Astrocyte (in vitro differentiated cells and primary cell): ENCODE measurements around the gene INSYN2B. TPM values are rescaled to one million over a fixed set of nuclear protein-coding genes. Genes with fewer than 3 reads are reported as not detected.

Experiments
- DNase-seq: peaks from one replicate; pipeline ENCODE4 v3.0.0-alpha.2; 2010; ENCODE audit warnings: low read depth
- FAIRE-seq: peaks from 2 replicates; lab custom pipeline; 2011; peaks lifted over from hg19 to GRCh38; lab: Jason Lieb, UNC
- H2AFZ ChIP-seq: 2 replicates; pipeline ENCODE4 v1.6.0; 2012; ENCODE audit warnings: low read depth, low read length, inconsistent platforms
- H3K27ac ChIP-seq: 2 replicates; pipeline ENCODE4 v1.5.1; 2011; ENCODE audit warnings: low read depth, low read length, inconsistent platforms
- H3K27me3 ChIP-seq: 2 replicates; pipeline ENCODE4 v1.6.0; 2011; ENCODE audit warnings: low read length, inconsistent platforms; ENCODE audit not compliant: insufficient read depth
- H3K36me3 ChIP-seq: 2 replicates; pipeline ENCODE4 v1.5.1; 2011; ENCODE audit warnings: low read length, inconsistent platforms; ENCODE audit not compliant: insufficient read depth
- H3K4me1 ChIP-seq: 2 replicates; pipeline ENCODE4 v1.5.1; 2011; ENCODE audit warnings: low read length, inconsistent platforms; ENCODE audit not compliant: insufficient read depth
- H3K4me2 ChIP-seq: 2 replicates; pipeline ENCODE4 v1.6.0; 2012; ENCODE audit warnings: low read length, inconsistent platforms
- H3K4me3 ChIP-seq: 2 replicates; pipeline ENCODE4 v1.5.1; 2011; ENCODE audit warnings: low read depth, mild to moderate bottlenecking, low read length, inconsistent platforms; ENCODE audit not compliant: insufficient read depth
- H3K79me2 ChIP-seq: 2 replicates; pipeline ENCODE4 v1.6.0; 2012; ENCODE audit warnings: mild to moderate bottlenecking, low read length, inconsistent platforms; ENCODE audit not compliant: insufficient read depth
- H3K9ac ChIP-seq: 2 replicates; pipeline ENCODE4 v1.6.0; 2012; ENCODE audit warnings: mild to moderate bottlenecking, low read length, inconsistent platforms
- H3K9me3 ChIP-seq: 2 replicates; pipeline ENCODE4 v1.5.1; 2012; ENCODE audit warnings: low read depth, mild to moderate bottlenecking, low read length, inconsistent platforms; ENCODE audit not compliant: insufficient read depth
- H4K20me1 ChIP-seq: 2 replicates; pipeline ENCODE4 v1.6.0; 2012; ENCODE audit warnings: low read length, inconsistent platforms; ENCODE audit not compliant: insufficient read depth
- H3K27ac Mint-ChIP-seq: one replicate; pipeline ENCODE4 v1.8.0; 2021; ENCODE audit warnings: mild to moderate bottlenecking, mixed read lengths; ENCODE audit not compliant: unreplicated experiment
- H3K27me3 Mint-ChIP-seq: one replicate; pipeline ENCODE4 v1.8.0; 2021; ENCODE audit warnings: low read depth, mixed read lengths; ENCODE audit not compliant: unreplicated experiment
- H3K36me3 Mint-ChIP-seq: one replicate; pipeline ENCODE4 v1.8.0; 2021; ENCODE audit warnings: low read depth, mixed read lengths; ENCODE audit not compliant: unreplicated experiment
- H3K4me1 Mint-ChIP-seq: one replicate; pipeline ENCODE4 v1.8.0; 2021; ENCODE audit warnings: low read depth, mixed read lengths; ENCODE audit not compliant: unreplicated experiment
- H3K4me3 Mint-ChIP-seq: one replicate; pipeline ENCODE4 v1.8.0; 2021; ENCODE audit warnings: mild to moderate bottlenecking, moderate library complexity, mixed read lengths; ENCODE audit not compliant: unreplicated experiment
- H3K9me3 Mint-ChIP-seq: one replicate; pipeline ENCODE4 v1.8.0; 2021; ENCODE audit warnings: mild to moderate bottlenecking, mixed read lengths; ENCODE audit not compliant: unreplicated experiment
- CTCF ChIP-seq: IDR thresholded peaks from 2 replicates; pipeline ENCODE4 v1.5.1; 2011; ENCODE audit warnings: low read depth, mild to moderate bottlenecking, inconsistent platforms, low read length, moderate library complexity; ENCODE audit not compliant: insufficient read depth
- EZH2 ChIP-seq: IDR thresholded peaks from 2 replicates; pipeline ENCODE4 v1.6.1; 2012; ENCODE audit warnings: mild to moderate bottlenecking, low read length, inconsistent platforms; ENCODE audit not compliant: insufficient read depth
- total RNA-seq: library from RNA; stranded (reverse); gene quantifications from 2 replicates; pipeline ENCODE4 v1.2.1, GENCODE V29; 2021

Gene INSYN2B
- total RNA-seq, 1 donor from 2014 or later = 0.36 TPM

- no peak for DNase-seq
- Histone ChIP-seq H3K4me1 (no peaks in the 10 kb centered on the region), H3K27ac (no peak overlapping the region), H4K20me1 (no peaks in the 10 kb centered on the region), H3K4me3 (no peak overlapping the region), H3K9ac (no peak overlapping the region), H3K79me2 (no peaks in the 10 kb centered on the region), H2AFZ (no peak overlapping the region), H3K9me3 (no peaks in the 10 kb centered on the region), H3K4me2 (no peak overlapping the region), H3K36me3 (no peaks in the 10 kb centered on the region), H3K27me3 (no peaks in the 10 kb centered on the region)
- no peak for FAIRE-seq
- H3K36me3 Mint-ChIP-seq = no peaks in the 10 kb centered on the region
- H3K4me1 Mint-ChIP-seq = peaks cover 2% of the 10 kb centered on the region
- TF ChIP-seq EZH2 = no peak
- TF ChIP-seq CTCF = no peak
- no peak overlapping the region for H3K27ac Mint-ChIP-seq
- H3K9me3 Mint-ChIP-seq = no peaks in the 10 kb centered on the region
- H3K27me3 Mint-ChIP-seq = peaks cover 10% of the 10 kb centered on the region
- H3K4me3 Mint-ChIP-seq = no peak overlapping the region
These were observed 12.6 kb upstream of the INSYN2B start for GRCh38 chr5:169992789-169993484.

- Histone ChIP-seq H3K4me3 (no peak overlapping the region), H4K20me1 (no peaks in the 10 kb centered on the region), H3K9me3 (no peaks in the 10 kb centered on the region), H3K36me3 (no peaks in the 10 kb centered on the region), H3K4me1 (no peaks in the 10 kb centered on the region), H3K79me2 (no peaks in the 10 kb centered on the region), H2AFZ (no peak overlapping the region), H3K4me2 (no peak overlapping the region), H3K27me3 (no peaks in the 10 kb centered on the region), H3K9ac (no peak overlapping the region), H3K27ac (no peak overlapping the region)
- H3K27me3 Mint-ChIP-seq = peaks cover 12% of the 10 kb centered on the region
- no peak for DNase-seq
- no peak for TF ChIP-seq EZH2
- no peak for TF ChIP-seq CTCF
- H3K27ac Mint-ChIP-seq = no peak overlapping the region
- no peaks in the 10 kb centered on the region for H3K4me1 Mint-ChIP-seq
- no peaks in the 10 kb centered on the region for H3K36me3 Mint-ChIP-seq
- FAIRE-seq = no peak
- H3K4me3 Mint-ChIP-seq = no peak overlapping the region
- H3K9me3 Mint-ChIP-seq = no peaks in the 10 kb centered on the region
These were observed 11.0 kb upstream of the INSYN2B start for GRCh38 chr5:169991115-169991869.

DNA sequence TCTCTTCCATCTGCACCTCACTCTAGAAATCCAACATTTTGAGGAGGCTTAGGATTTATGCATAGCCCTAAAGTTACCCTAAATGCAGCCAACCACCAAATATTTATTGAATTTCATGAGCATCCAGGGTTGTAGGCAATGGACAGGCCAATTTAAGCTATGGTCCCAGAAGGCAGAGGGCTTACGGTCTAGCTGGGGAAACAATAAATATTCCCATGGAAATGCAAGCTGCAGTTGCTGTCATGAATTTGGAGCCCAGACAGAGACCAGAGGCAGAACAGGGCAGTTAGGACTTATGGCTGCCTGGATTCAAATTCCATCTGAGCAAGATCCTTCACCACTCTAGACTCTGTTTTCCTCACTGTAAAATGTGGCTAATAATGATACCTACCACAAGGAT lies 9.1 kb upstream of the INSYN2B start:
- no peak overlapping the region for H3K4me3 ChIP-seq
- H3K9me3 ChIP-seq = no peaks in the 10 kb centered on the region
- no peaks in the 10 kb centered on the region for H3K36me3 ChIP-seq
- TF ChIP-seq CTCF (no peak), EZH2 (no peak)
- Mint-ChIP-seq H3K27me3 (peaks cover 12% of the 10 kb centered on the region), H3K36me3 (no peaks in the 10 kb centered on the region), H3K4me1 (no peaks in the 10 kb centered on the region), H3K4me3 (no peak overlapping the region), H3K27ac (no peak overlapping the region), H3K9me3 (no peaks in the 10 kb centered on the region)
- no peak overlapping the region for H3K27ac ChIP-seq
- no peak overlapping the region for H3K9ac ChIP-seq
- H3K4me2 ChIP-seq = no peak overlapping the region
- H4K20me1 ChIP-seq = no peaks in the 10 kb centered on the region
- no peaks in the 10 kb centered on the region for H3K27me3 ChIP-seq
- FAIRE-seq (no peak), DNase-seq (no peak)
- no peaks in the 10 kb centered on the region for H3K79me2 ChIP-seq
- H3K4me1 ChIP-seq = no peaks in the 10 kb centered on the region
- H2AFZ ChIP-seq = no peak overlapping the region
